NCI-H2171 (cell line): ENCODE results near the gene PGK1.
"Not testable (repeated sequence)": the region's sequence is repeated elsewhere in the genome, so short reads cannot be mapped to it uniquely, and the experiment has no call there.

Experiments
- DNase-seq: peaks from one replicate; lab custom pipeline; 2025; lab: John Stamatoyannopoulos, UW

PGK1 gene

GRCh38 chrX:78116365-78116764 lies 12.3 kb downstream of the PGK1 start:
- DNase-seq: no peak

- DNase-seq: no peak
Observed at GRCh38 chrX:78116766-78117165, 12.7 kb downstream of the PGK1 start.

- DNase-seq: no peak
Observed at GRCh38 chrX:78118628-78119027, 14.6 kb downstream of the PGK1 start.

- no peak for DNase-seq
Observed at GRCh38 chrX:78119521-78120227, 15.6 kb downstream of the PGK1 start.

- no peak for DNase-seq
Observed at GRCh38 chrX:78123190-78123589, 19.1 kb downstream of the PGK1 start.

- DNase-seq: no peak
Observed at GRCh38 chrX:78124307-78124706, 20.3 kb downstream of the PGK1 start.

GRCh38 chrX:78125148-78125547 lies 21.1 kb downstream of the PGK1 start:
- no peak for DNase-seq

GRCh38 chrX:78125781-78126180 lies 21.7 kb downstream of the PGK1 start:
- DNase-seq: not testable (repeated sequence)

- DNase-seq: no peak
Observed at GRCh38 chrX:78129714-78130113, 25.7 kb downstream of the PGK1 start.

- DNase-seq: no peak
Observed at GRCh38 chrX:78130396-78130795, 26.3 kb downstream of the PGK1 start.

GRCh38 chrX:78131117-78131516 lies 27.1 kb downstream of the PGK1 start:
- no peak for DNase-seq

- DNase-seq: no peak
Observed at GRCh38 chrX:78133238-78133960, 29.4 kb downstream of the PGK1 start.

- DNase-seq: peak; percentile 77
Observed at GRCh38 chrX:78139160-78140123, 35.4 kb downstream of the PGK1 start, which contains the start of gene TAF9B. TSS of gene TAF9B (minus strand) at chrX:78139650. CDS start at chrX:78139611, 39 bp downstream.

GRCh38 chrX:78140206-78140605 lies 36.2 kb downstream of the PGK1 start:
- no peak for DNase-seq

- DNase-seq: not testable (repeated sequence)
Observed at GRCh38 chrX:78147002-78147540, 43.0 kb downstream of the PGK1 start.

GRCh38 chrX:78157373-78157772 lies 53.3 kb downstream of the PGK1 start:
- not testable (repeated sequence) for DNase-seq

- not testable (repeated sequence) for DNase-seq
Observed at GRCh38 chrX:78157846-78158245, 53.8 kb downstream of the PGK1 start.

GRCh38 chrX:78160711-78161110 lies 56.7 kb downstream of the PGK1 start:
- not testable (repeated sequence) for DNase-seq

- not testable (repeated sequence) for DNase-seq
Observed at GRCh38 chrX:78163175-78163574, 59.1 kb downstream of the PGK1 start.

GRCh38 chrX:78165425-78165824 lies 61.4 kb downstream of the PGK1 start:
- DNase-seq: no peak

GRCh38 chrX:78168065-78168464 lies 64.0 kb downstream of the PGK1 start:
- DNase-seq: no peak
